ENCODE data around the gene MXD4.

- no peak for TF ChIP-seq CTCF (IDR thresholded peaks at IDR 0.05)
- TF ChIP-seq EZH2phosphoT487 (IDR thresholded peaks at IDR 0.05), result no peak
These were observed 2.0 kb upstream of the MXD4 start for GRCh38 chr4:2263926-2264321.

Measured in neural progenitor cell (in vitro differentiated cells).